Measurements from ENCODE around the gene SEMA5A. TPM values are rescaled to one million over a fixed set of nuclear protein-coding genes. Genes with fewer than 3 reads are reported as not detected.

The SEMA5A gene
- total RNA-seq, 2 donors from 2014 or later = 13.3 to 17.6 TPM

GRCh38 chr5:9278921-9279603 lies 266.8 kb downstream of the SEMA5A start:
- peaks cover 0 to 4% of the 10 kb centered on the region in 2 donors for H3K4me1 ChIP-seq (ENCODE audit: control insufficient read depth in 1 of 2, low read depth in 2 of 2)
- ATAC-seq (ENCODE audit: insufficient number of reproducible peaks, low FRiP score, low read depth) = no peak
- H3K36me3 ChIP-seq = no peaks in the 10 kb centered on the region
- no peaks in the 10 kb centered on the region for H3K27me3 ChIP-seq (replicated peaks; ENCODE audit: insufficient read depth)
- H3K4me3 ChIP-seq = no peak overlapping the region
- H3K27ac ChIP-seq = no peak overlapping the region
- no peak for DNase-seq (ENCODE audit: low spot score)
- H3K9me3 ChIP-seq = no peaks in the 10 kb centered on the region
- no peak for TF ChIP-seq CTCF (IDR thresholded peaks at IDR 0.05)

GRCh38 chr5:9269014-9269413 lies 276.9 kb downstream of the SEMA5A start:
- DNase-seq (ENCODE audit: low spot score) (no peak), ATAC-seq (ENCODE audit: insufficient number of reproducible peaks, low FRiP score, low read depth) (no peak)
- Histone ChIP-seq H3K27me3 (replicated peaks; ENCODE audit: insufficient read depth) (no peaks in the 10 kb centered on the region), H3K9me3 (no peaks in the 10 kb centered on the region), H3K36me3 (no peaks in the 10 kb centered on the region), H3K27ac (no peak overlapping the region), H3K4me3 (no peak overlapping the region), H3K4me1 (ENCODE audit: control insufficient read depth in 1 of 2, low read depth in 2 of 2) (peaks cover 0 to 17% of the 10 kb centered on the region in 2 donors)
- TF ChIP-seq CTCF (IDR thresholded peaks at IDR 0.05) = no peak

GRCh38 chr5:9268226-9268625 lies 277.6 kb downstream of the SEMA5A start:
- Histone ChIP-seq H3K4me1 (ENCODE audit: control insufficient read depth in 1 of 2, low read depth in 2 of 2) (peaks cover 0 to 17% of the 10 kb centered on the region in 2 donors), H3K36me3 (no peaks in the 10 kb centered on the region), H3K27me3 (replicated peaks; ENCODE audit: insufficient read depth) (no peaks in the 10 kb centered on the region), H3K9me3 (no peaks in the 10 kb centered on the region), H3K4me3 (no peak overlapping the region), H3K27ac (no peak overlapping the region)
- TF ChIP-seq CTCF (IDR thresholded peaks at IDR 0.05) = no peak
- DNase-seq (ENCODE audit: low spot score) = no peak
- no peak for ATAC-seq (ENCODE audit: insufficient number of reproducible peaks, low FRiP score, low read depth)

- Histone ChIP-seq H3K4me3 (peak overlapping the region; percentile 56), H3K27me3 (replicated peaks; ENCODE audit: insufficient read depth) (no peaks in the 10 kb centered on the region), H3K27ac (peak overlapping the region; percentile 78 to 79), H3K4me1 (ENCODE audit: control insufficient read depth in 1 of 2, low read depth in 2 of 2) (peaks cover 0 to 17% of the 10 kb centered on the region in 2 donors), H3K36me3 (no peaks in the 10 kb centered on the region), H3K9me3 (no peaks in the 10 kb centered on the region)
- TF ChIP-seq CTCF (IDR thresholded peaks at IDR 0.05) = no peak
- ATAC-seq (ENCODE audit: insufficient number of reproducible peaks, low FRiP score, low read depth) (peak; percentile 84), DNase-seq (ENCODE audit: low spot score) (no peak)
Observed at GRCh38 chr5:9265441-9266287, 280.2 kb downstream of the SEMA5A start.

GRCh38 chr5:9264301-9264700 lies 281.6 kb downstream of the SEMA5A start:
- DNase-seq (ENCODE audit: low spot score) = no peak
- no peaks in the 10 kb centered on the region for H3K9me3 ChIP-seq
- H3K36me3 ChIP-seq = no peaks in the 10 kb centered on the region
- TF ChIP-seq CTCF (IDR thresholded peaks at IDR 0.05) = no peak
- H3K27me3 ChIP-seq (replicated peaks; ENCODE audit: insufficient read depth) = no peaks in the 10 kb centered on the region
- peak overlapping the region in 1 of 2 donors; percentile 78 for H3K27ac ChIP-seq
- ATAC-seq (ENCODE audit: insufficient number of reproducible peaks, low FRiP score, low read depth) = no peak
- no peak overlapping the region for H3K4me3 ChIP-seq
- H3K4me1 ChIP-seq (ENCODE audit: control insufficient read depth in 1 of 2, low read depth in 2 of 2) = peaks cover 0 to 17% of the 10 kb centered on the region in 2 donors
